WTC11 (cell line): ENCODE measurements around the gene C1QC. TPM values are rescaled to one million over a fixed set of nuclear protein-coding genes. Genes with fewer than 3 reads are reported as not detected.

Source experiments
- ATAC-seq: fragments of 200-7000 bp; cut with Tn5 transposase; 2 replicates; pipeline ENCODE4 v1.10.0; 2021; ENCODE audit warnings: mild to moderate bottlenecking, moderate library complexity
- CTCF ChIA-PET: fragments of 300-600 bp; sonication (Branson Sonifier 250); formaldehyde crosslinking; loops from one replicate; lab custom pipeline; 2021; ENCODE audit warnings: antibody characterized with exemption; lab: Charles Lee
- POLR2A ChIA-PET: fragments of 350-600 bp; sonication (Branson Sonifier 250); formaldehyde crosslinking; loops from one replicate; lab custom pipeline; 2021; ENCODE audit warnings: antibody characterized with exemption; lab: Charles Lee
- DNase-seq: peaks from one replicate; pipeline ENCODE4 v3.0.0; 2021; ENCODE audit warnings: low spot score
- H3K27ac Mint-ChIP-seq: 2 replicates; pipeline ENCODE4 v1.8.0; 2021; ENCODE audit warnings: mixed read lengths
- H3K27me3 Mint-ChIP-seq: 2 replicates; pipeline ENCODE4 v1.8.0; 2021; ENCODE audit warnings: low read depth, mild to moderate bottlenecking, moderate library complexity, mixed read lengths
- H3K36me3 Mint-ChIP-seq: 2 replicates; pipeline ENCODE4 v1.8.0; 2021; ENCODE audit warnings: mixed read lengths
- H3K4me1 Mint-ChIP-seq: 2 replicates; pipeline ENCODE4 v1.8.0; 2022; ENCODE audit warnings: mixed read lengths
- H3K4me3 Mint-ChIP-seq: 2 replicates; pipeline ENCODE4 v1.8.0; 2021; ENCODE audit warnings: mild to moderate bottlenecking, moderate library complexity, mixed read lengths
- H3K9me3 Mint-ChIP-seq: 2 replicates; pipeline ENCODE4 v1.8.0; 2021; ENCODE audit warnings: mixed read lengths
- E2F5 ChIP-seq: sonication (generic); formaldehyde crosslinking; IDR thresholded peaks from 2 replicates; pipeline ENCODE4 v1.8.1; 2022; ENCODE audit warnings: mild to moderate bottlenecking, moderate library complexity, missing genetic modification reagents
- FOXJ3 ChIP-seq: sonication (generic); formaldehyde crosslinking; IDR thresholded peaks from 2 replicates; pipeline ENCODE4 v1.9.0; 2021; ENCODE audit warnings: missing genetic modification reagents, mild to moderate bottlenecking, borderline replicate concordance
- HMGA2 ChIP-seq: fragments of 250-450 bp; sonication (Bioruptor Pico); IDR thresholded peaks from 2 replicates; pipeline ENCODE4 v1.4.0; 2021; ENCODE audit warnings: mild to moderate bottlenecking, moderate library complexity
- KAT7 ChIP-seq: sonication (generic); formaldehyde crosslinking; IDR thresholded peaks from 2 replicates; pipeline ENCODE4 v1.8.1; 2023; ENCODE audit warnings: missing genetic modification reagents, mild to moderate bottlenecking, borderline replicate concordance
- NR2C2 ChIP-seq: sonication (generic); formaldehyde crosslinking; IDR thresholded peaks from 2 replicates; pipeline ENCODE4 v1.8.0; 2022; ENCODE audit warnings: mild to moderate bottlenecking, missing genetic modification reagents
- RELA ChIP-seq: sonication (generic); formaldehyde crosslinking; IDR thresholded peaks from 2 replicates; pipeline ENCODE4 v1.8.1; 2022; ENCODE audit warnings: missing genetic modification reagents, mild to moderate bottlenecking, borderline replicate concordance
- RORB ChIP-seq: fragments of 250-450 bp; sonication (Bioruptor Pico); IDR thresholded peaks from 2 replicates; pipeline ENCODE4 v1.9.0; 2021; ENCODE audit warnings: mild to moderate bottlenecking
- SMAD4 ChIP-seq: sonication (generic); formaldehyde crosslinking; IDR thresholded peaks from 2 replicates; pipeline ENCODE4 v1.8.0; 2022; ENCODE audit warnings: mild to moderate bottlenecking, missing genetic modification reagents
- ZNF219 ChIP-seq: sonication (generic); formaldehyde crosslinking; IDR thresholded peaks from 2 replicates; pipeline ENCODE4 v1.8.0; 2023; ENCODE audit warnings: missing genetic modification reagents, mild to moderate bottlenecking, borderline replicate concordance
- ZNF396 ChIP-seq: fragments of 250-450 bp; sonication (Bioruptor Pico); IDR thresholded peaks from 2 replicates; pipeline ENCODE4 v1.8.0; 2021; ENCODE audit warnings: mild to moderate bottlenecking, moderate library complexity, borderline replicate concordance
- ZNF423 ChIP-seq: fragments of 250-450 bp; sonication (Bioruptor Pico); IDR thresholded peaks from 2 replicates; pipeline ENCODE4 v2.1.2; 2022; ENCODE audit warnings: mild to moderate bottlenecking, moderate library complexity
- total RNA-seq: library from RNA; stranded (reverse); gene quantifications from 3 replicates; pipeline ENCODE4 v1.2.3, GENCODE V29; 2021
- TF ChIP-seq, protein P1 (sequence below): fragments of 250-450 bp; sonication (Bioruptor Pico); IDR thresholded peaks from 2 replicates; pipeline ENCODE4 v1.9.0; 2021; ENCODE audit warnings: mild to moderate bottlenecking
- TF ChIP-seq, protein P2 (sequence below): sonication (generic); formaldehyde crosslinking; IDR thresholded peaks from 2 replicates; pipeline ENCODE4 v1.8.0; 2023; ENCODE audit warnings: missing genetic modification reagents
- TF ChIP-seq, protein P3 (sequence below): fragments of 250-450 bp; sonication (Bioruptor Pico); IDR thresholded peaks from 2 replicates; pipeline ENCODE4 v1.9.0; 2021; ENCODE audit warnings: mild to moderate bottlenecking
- TF ChIP-seq, protein P4 (sequence below): sonication (generic); formaldehyde crosslinking; IDR thresholded peaks from 2 replicates; pipeline ENCODE4 v1.8.1; 2022; ENCODE audit warnings: low read depth, mild to moderate bottlenecking, moderate library complexity, missing genetic modification reagents, borderline replicate concordance
- TF ChIP-seq, protein P5 (sequence below): fragments of 250-450 bp; sonication (Bioruptor Pico); IDR thresholded peaks from 2 replicates; pipeline ENCODE4 v1.9.0; 2021; ENCODE audit warnings: mild to moderate bottlenecking, borderline replicate concordance
- TF ChIP-seq, protein P6 (sequence below): sonication (generic); formaldehyde crosslinking; conservative IDR thresholded peaks from 2 replicates; pipeline ENCODE4 v1.8.1; 2023; ENCODE audit warnings: mild to moderate bottlenecking, low read depth, missing genetic modification reagents, moderate library complexity
- TF ChIP-seq, protein P7 (sequence below): sonication (generic); formaldehyde crosslinking; IDR thresholded peaks from 2 replicates; pipeline ENCODE4 v1.8.1; 2022; ENCODE audit warnings: low read depth, missing genetic modification reagents, borderline replicate concordance

The C1QC gene
- total RNA-seq, 1 experiment from 2014 or later: 0.28 TPM

- H3K27me3 Mint-ChIP-seq: 0 out of 2 replicates have a peak, but pooled peaks cover 4% of the 10 kb centered on the region
- no peak for ATAC-seq
- CTCF ChIA-PET: interaction anchor here (0.6 kb wide), 1 partner anchor 293 kb away, joined by 3 read pairs; no protein-coding TSS in a partner anchor
Measured at GRCh38 chr1:22643928-22644327, 495 bp downstream of the C1QC start.

GRCh38 chr1:22645931-22646330 lies 2.5 kb downstream of the C1QC start:
- Mint-ChIP-seq H3K27ac (no peak overlapping the region), H3K4me1 (no peaks in the 10 kb centered on the region), H3K4me3 (no peak overlapping the region), H3K27me3 (0 out of 2 replicates have a peak, but pooled peaks cover 4% of the 10 kb centered on the region), H3K9me3 (no peaks in the 10 kb centered on the region), H3K36me3 (no peaks in the 10 kb centered on the region)
- POLR2A ChIA-PET: no interaction called here
- DNase-seq: no peak
- ATAC-seq: no peak
- CTCF ChIA-PET: interaction anchor here (1.0 to 1.3 kb wide), 3 partner anchors 103 to 118 kb away, joined by 3 to 4 read pairs (median 3); no protein-coding TSS in a partner anchor
- no peak for TF ChIP-seq NR2C2
- no peak for TF ChIP-seq HMGA2 (CRISPR knock-in tag)
- TF ChIP-seq FOXJ3 (CRISPR knock-in tag): no peak
- TF ChIP-seq ZNF423: no peak
- TF ChIP-seq, protein P1, sequence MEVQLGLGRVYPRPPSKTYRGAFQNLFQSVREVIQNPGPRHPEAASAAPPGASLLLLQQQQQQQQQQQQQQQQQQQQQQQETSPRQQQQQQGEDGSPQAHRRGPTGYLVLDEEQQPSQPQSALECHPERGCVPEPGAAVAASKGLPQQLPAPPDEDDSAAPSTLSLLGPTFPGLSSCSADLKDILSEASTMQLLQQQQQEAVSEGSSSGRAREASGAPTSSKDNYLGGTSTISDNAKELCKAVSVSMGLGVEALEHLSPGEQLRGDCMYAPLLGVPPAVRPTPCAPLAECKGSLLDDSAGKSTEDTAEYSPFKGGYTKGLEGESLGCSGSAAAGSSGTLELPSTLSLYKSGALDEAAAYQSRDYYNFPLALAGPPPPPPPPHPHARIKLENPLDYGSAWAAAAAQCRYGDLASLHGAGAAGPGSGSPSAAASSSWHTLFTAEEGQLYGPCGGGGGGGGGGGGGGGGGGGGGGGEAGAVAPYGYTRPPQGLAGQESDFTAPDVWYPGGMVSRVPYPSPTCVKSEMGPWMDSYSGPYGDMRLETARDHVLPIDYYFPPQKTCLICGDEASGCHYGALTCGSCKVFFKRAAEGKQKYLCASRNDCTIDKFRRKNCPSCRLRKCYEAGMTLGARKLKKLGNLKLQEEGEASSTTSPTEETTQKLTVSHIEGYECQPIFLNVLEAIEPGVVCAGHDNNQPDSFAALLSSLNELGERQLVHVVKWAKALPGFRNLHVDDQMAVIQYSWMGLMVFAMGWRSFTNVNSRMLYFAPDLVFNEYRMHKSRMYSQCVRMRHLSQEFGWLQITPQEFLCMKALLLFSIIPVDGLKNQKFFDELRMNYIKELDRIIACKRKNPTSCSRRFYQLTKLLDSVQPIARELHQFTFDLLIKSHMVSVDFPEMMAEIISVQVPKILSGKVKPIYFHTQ (CRISPR knock-in tag): no peak
- no peak for TF ChIP-seq RELA (CRISPR knock-in tag)
- TF ChIP-seq, protein P2, sequence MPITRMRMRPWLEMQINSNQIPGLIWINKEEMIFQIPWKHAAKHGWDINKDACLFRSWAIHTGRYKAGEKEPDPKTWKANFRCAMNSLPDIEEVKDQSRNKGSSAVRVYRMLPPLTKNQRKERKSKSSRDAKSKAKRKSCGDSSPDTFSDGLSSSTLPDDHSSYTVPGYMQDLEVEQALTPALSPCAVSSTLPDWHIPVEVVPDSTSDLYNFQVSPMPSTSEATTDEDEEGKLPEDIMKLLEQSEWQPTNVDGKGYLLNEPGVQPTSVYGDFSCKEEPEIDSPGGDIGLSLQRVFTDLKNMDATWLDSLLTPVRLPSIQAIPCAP (CRISPR knock-in tag): no peak
- TF ChIP-seq ZNF396 (CRISPR knock-in tag): no peak
- TF ChIP-seq ZNF219 (CRISPR knock-in tag): no peak
- TF ChIP-seq, protein P3, sequence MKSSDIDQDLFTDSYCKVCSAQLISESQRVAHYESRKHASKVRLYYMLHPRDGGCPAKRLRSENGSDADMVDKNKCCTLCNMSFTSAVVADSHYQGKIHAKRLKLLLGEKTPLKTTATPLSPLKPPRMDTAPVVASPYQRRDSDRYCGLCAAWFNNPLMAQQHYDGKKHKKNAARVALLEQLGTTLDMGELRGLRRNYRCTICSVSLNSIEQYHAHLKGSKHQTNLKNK: no peak
- TF ChIP-seq RORB (CRISPR knock-in tag): no peak
- no peak for TF ChIP-seq KAT7
- TF ChIP-seq, protein P4, sequence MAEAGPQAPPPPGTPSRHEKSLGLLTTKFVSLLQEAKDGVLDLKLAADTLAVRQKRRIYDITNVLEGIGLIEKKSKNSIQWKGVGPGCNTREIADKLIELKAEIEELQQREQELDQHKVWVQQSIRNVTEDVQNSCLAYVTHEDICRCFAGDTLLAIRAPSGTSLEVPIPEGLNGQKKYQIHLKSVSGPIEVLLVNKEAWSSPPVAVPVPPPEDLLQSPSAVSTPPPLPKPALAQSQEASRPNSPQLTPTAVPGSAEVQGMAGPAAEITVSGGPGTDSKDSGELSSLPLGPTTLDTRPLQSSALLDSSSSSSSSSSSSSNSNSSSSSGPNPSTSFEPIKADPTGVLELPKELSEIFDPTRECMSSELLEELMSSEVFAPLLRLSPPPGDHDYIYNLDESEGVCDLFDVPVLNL (CRISPR knock-in tag): no peak
- TF ChIP-seq, protein P5, sequence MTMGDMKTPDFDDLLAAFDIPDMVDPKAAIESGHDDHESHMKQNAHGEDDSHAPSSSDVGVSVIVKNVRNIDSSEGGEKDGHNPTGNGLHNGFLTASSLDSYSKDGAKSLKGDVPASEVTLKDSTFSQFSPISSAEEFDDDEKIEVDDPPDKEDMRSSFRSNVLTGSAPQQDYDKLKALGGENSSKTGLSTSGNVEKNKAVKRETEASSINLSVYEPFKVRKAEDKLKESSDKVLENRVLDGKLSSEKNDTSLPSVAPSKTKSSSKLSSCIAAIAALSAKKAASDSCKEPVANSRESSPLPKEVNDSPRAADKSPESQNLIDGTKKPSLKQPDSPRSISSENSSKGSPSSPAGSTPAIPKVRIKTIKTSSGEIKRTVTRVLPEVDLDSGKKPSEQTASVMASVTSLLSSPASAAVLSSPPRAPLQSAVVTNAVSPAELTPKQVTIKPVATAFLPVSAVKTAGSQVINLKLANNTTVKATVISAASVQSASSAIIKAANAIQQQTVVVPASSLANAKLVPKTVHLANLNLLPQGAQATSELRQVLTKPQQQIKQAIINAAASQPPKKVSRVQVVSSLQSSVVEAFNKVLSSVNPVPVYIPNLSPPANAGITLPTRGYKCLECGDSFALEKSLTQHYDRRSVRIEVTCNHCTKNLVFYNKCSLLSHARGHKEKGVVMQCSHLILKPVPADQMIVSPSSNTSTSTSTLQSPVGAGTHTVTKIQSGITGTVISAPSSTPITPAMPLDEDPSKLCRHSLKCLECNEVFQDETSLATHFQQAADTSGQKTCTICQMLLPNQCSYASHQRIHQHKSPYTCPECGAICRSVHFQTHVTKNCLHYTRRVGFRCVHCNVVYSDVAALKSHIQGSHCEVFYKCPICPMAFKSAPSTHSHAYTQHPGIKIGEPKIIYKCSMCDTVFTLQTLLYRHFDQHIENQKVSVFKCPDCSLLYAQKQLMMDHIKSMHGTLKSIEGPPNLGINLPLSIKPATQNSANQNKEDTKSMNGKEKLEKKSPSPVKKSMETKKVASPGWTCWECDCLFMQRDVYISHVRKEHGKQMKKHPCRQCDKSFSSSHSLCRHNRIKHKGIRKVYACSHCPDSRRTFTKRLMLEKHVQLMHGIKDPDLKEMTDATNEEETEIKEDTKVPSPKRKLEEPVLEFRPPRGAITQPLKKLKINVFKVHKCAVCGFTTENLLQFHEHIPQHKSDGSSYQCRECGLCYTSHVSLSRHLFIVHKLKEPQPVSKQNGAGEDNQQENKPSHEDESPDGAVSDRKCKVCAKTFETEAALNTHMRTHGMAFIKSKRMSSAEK (CRISPR knock-in tag): no peak
- TF ChIP-seq, protein P6, sequence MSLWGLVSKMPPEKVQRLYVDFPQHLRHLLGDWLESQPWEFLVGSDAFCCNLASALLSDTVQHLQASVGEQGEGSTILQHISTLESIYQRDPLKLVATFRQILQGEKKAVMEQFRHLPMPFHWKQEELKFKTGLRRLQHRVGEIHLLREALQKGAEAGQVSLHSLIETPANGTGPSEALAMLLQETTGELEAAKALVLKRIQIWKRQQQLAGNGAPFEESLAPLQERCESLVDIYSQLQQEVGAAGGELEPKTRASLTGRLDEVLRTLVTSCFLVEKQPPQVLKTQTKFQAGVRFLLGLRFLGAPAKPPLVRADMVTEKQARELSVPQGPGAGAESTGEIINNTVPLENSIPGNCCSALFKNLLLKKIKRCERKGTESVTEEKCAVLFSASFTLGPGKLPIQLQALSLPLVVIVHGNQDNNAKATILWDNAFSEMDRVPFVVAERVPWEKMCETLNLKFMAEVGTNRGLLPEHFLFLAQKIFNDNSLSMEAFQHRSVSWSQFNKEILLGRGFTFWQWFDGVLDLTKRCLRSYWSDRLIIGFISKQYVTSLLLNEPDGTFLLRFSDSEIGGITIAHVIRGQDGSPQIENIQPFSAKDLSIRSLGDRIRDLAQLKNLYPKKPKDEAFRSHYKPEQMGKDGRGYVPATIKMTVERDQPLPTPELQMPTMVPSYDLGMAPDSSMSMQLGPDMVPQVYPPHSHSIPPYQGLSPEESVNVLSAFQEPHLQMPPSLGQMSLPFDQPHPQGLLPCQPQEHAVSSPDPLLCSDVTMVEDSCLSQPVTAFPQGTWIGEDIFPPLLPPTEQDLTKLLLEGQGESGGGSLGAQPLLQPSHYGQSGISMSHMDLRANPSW (CRISPR knock-in tag): no peak
- TF ChIP-seq, protein P7, sequence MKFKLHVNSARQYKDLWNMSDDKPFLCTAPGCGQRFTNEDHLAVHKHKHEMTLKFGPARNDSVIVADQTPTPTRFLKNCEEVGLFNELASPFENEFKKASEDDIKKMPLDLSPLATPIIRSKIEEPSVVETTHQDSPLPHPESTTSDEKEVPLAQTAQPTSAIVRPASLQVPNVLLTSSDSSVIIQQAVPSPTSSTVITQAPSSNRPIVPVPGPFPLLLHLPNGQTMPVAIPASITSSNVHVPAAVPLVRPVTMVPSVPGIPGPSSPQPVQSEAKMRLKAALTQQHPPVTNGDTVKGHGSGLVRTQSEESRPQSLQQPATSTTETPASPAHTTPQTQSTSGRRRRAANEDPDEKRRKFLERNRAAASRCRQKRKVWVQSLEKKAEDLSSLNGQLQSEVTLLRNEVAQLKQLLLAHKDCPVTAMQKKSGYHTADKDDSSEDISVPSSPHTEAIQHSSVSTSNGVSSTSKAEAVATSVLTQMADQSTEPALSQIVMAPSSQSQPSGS (CRISPR knock-in tag): no peak

More at GRCh38 chr1:22643928-22644327, 495 bp downstream of the C1QC start:
- no peak overlapping the region for H3K27ac Mint-ChIP-seq
- H3K4me3 Mint-ChIP-seq: no peak overlapping the region
- no peak for TF ChIP-seq SMAD4
- no peak for TF ChIP-seq E2F5
- no peaks in the 10 kb centered on the region for H3K36me3 Mint-ChIP-seq
- H3K4me1 Mint-ChIP-seq: peaks cover 5% of the 10 kb centered on the region
- POLR2A ChIA-PET: interaction anchor here (0.6 kb wide), 1 partner anchor 112 kb away, joined by 3 read pairs; no protein-coding TSS in a partner anchor
- H3K9me3 Mint-ChIP-seq: no peaks in the 10 kb centered on the region
- DNase-seq: no peak
